Measurements from ENCODE around the gene SERINC3.

The SERINC3 gene

DNA sequence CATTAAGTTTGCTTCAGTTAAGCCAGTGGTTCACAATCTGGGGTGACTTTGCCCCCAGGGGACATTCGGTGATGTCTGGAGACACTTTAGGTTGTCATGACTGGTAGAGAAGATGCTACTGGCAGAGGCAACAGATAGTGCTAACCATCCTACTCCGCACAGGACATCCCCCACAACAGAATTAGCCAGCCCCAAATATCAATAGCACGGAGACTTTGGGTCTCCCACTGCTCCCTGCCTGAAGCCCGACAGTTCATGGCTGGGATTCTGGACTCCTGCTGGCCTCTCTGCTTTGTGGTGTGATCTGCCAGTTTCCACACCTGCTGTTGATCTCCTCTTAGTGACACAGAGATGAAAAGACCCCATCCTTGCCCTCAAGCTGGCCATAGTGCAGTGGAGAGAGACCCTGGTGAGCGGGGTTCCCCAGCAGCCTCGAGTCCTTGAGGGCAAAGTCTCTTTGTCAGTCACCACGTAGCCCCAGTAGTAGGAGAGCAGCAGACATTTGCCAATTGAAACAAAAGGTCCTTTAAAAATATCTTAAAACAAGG is 70.9 kb downstream of the SERINC3 start:
- in situ Hi-C loops (cut with MboI; ENCODE audit: low sequenced_read_pairs, unreplicated experiment): no loop called here
- TF ChIP-seq, protein P1, sequence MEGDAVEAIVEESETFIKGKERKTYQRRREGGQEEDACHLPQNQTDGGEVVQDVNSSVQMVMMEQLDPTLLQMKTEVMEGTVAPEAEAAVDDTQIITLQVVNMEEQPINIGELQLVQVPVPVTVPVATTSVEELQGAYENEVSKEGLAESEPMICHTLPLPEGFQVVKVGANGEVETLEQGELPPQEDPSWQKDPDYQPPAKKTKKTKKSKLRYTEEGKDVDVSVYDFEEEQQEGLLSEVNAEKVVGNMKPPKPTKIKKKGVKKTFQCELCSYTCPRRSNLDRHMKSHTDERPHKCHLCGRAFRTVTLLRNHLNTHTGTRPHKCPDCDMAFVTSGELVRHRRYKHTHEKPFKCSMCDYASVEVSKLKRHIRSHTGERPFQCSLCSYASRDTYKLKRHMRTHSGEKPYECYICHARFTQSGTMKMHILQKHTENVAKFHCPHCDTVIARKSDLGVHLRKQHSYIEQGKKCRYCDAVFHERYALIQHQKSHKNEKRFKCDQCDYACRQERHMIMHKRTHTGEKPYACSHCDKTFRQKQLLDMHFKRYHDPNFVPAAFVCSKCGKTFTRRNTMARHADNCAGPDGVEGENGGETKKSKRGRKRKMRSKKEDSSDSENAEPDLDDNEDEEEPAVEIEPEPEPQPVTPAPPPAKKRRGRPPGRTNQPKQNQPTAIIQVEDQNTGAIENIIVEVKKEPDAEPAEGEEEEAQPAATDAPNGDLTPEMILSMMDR (IDR thresholded peaks at IDR 0.05; ENCODE audit: borderline replicate concordance, control extremely low read depth, extremely low read depth, insufficient read depth, missing control alignments): no peak
- DNase-seq (ENCODE audit: low spot score): no peak

DNA sequence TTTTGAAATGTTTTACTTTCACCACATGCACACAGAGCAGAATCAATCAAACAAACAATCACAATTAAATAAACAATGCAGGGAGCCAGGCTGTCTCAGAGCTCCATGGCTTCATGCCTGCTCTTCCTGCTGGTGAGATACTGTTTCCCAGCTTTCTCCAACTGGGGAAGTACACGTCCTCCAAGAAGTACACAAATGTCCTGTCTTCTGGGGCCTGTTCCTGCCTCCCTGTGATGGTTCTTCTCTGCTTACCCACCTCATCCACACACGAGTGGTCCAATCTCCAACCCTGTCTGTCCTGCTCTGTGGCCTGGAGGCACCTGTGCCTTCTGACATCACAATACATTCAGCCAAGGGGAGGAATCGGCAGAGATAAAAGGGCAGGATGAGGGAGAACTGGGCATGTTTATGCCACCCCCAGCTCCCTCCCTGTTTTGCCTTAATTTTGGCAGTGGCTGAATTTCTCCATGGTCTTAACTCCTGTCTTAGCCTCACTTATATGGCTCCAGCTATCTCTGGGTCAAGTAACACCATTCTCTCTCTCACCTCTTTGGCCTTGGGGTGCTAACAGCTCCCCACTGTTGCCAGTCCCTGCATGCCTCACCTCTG is 71.5 kb downstream of the SERINC3 start:
- no peak for DNase-seq (ENCODE audit: low spot score)
- TF ChIP-seq, protein P1 (IDR thresholded peaks at IDR 0.05; ENCODE audit: borderline replicate concordance, control extremely low read depth, extremely low read depth, insufficient read depth, missing control alignments): no peak
- in situ Hi-C loops (cut with MboI; ENCODE audit: low sequenced_read_pairs, unreplicated experiment): no loop called here

GRCh38 chr20:44449864-44450263 is 72.0 kb downstream of the SERINC3 start:
- no peak for DNase-seq (ENCODE audit: low spot score)
- in situ Hi-C loops (cut with MboI; ENCODE audit: low sequenced_read_pairs, unreplicated experiment): no loop called here
- TF ChIP-seq, protein P1 (IDR thresholded peaks at IDR 0.05; ENCODE audit: borderline replicate concordance, control extremely low read depth, extremely low read depth, insufficient read depth, missing control alignments): no peak

GRCh38 chr20:44448753-44449546 is 72.9 kb downstream of the SERINC3 start:
- TF ChIP-seq, protein P1 (IDR thresholded peaks at IDR 0.05; ENCODE audit: borderline replicate concordance, control extremely low read depth, extremely low read depth, insufficient read depth, missing control alignments): no peak
- DNase-seq (ENCODE audit: low spot score): peak; percentile 52
- in situ Hi-C loops (cut with MboI; ENCODE audit: low sequenced_read_pairs, unreplicated experiment): no loop called here

DNA sequence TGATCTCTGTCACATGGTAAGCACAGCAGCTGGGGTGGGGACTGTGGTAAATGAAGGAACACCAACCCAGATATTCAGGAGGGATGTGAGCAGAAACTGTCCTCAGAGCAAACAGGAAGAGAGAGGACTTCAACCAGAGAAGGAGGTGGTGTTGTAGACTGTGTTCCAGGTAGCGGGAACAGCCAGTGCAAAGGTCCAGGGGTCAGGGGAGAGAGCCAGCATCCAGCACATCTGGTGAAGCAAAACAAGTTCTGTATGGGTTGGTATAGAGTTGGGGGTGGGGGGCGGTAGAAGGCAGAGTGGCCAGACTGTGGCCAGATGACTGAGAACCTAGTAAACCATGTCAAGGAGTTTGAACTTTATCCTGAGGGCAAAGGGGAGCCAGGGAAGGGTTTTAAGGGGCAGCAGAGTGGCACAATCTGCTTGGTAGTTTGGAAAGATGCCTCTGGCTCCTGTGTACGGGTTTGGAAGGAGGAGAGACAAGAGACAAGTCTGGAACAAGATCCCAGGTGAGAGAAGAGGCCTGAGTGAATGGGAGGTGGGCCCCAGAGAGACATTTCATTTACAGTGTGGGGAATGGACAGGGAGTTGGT is 73.9 kb downstream of the SERINC3 start:
- TF ChIP-seq, protein P1 (IDR thresholded peaks at IDR 0.05; ENCODE audit: borderline replicate concordance, control extremely low read depth, extremely low read depth, insufficient read depth, missing control alignments): no peak
- in situ Hi-C loops (cut with MboI; ENCODE audit: low sequenced_read_pairs, unreplicated experiment): no loop called here
- DNase-seq (ENCODE audit: low spot score): no peak

All from GM13976 (cell line).